Endothelial cell (in vitro differentiated cells): ENCODE data around the gene KPNB1. TPM values are rescaled to one million over a fixed set of nuclear protein-coding genes. Genes with fewer than 3 reads are reported as not detected.

Source experiments
- DNase-seq: peaks from one replicate; pipeline ENCODE4 v3.0.0; 2021; ENCODE audit warnings: low spot score
- H3K27ac Mint-ChIP-seq: one replicate; pipeline ENCODE4 v1.8.0; 2021; ENCODE audit warnings: mixed read lengths, inconsistent platforms; ENCODE audit not compliant: unreplicated experiment
- H3K27me3 Mint-ChIP-seq: one replicate; pipeline ENCODE4 v1.8.0; 2021; ENCODE audit warnings: mild to moderate bottlenecking, moderate library complexity, mixed read lengths, inconsistent platforms; ENCODE audit not compliant: unreplicated experiment
- H3K36me3 Mint-ChIP-seq: one replicate; pipeline ENCODE4 v1.8.0; 2021; ENCODE audit warnings: mild to moderate bottlenecking, low read depth, mixed read lengths, inconsistent platforms; ENCODE audit not compliant: unreplicated experiment
- H3K4me1 Mint-ChIP-seq: one replicate; pipeline ENCODE4 v1.8.0; 2021; ENCODE audit warnings: mild to moderate bottlenecking, mixed read lengths, inconsistent platforms; ENCODE audit not compliant: unreplicated experiment
- H3K4me3 Mint-ChIP-seq: one replicate; pipeline ENCODE4 v1.8.0; 2021; ENCODE audit warnings: mild to moderate bottlenecking, mixed read lengths, inconsistent platforms; ENCODE audit not compliant: unreplicated experiment
- H3K9me3 Mint-ChIP-seq: one replicate; pipeline ENCODE4 v1.8.0; 2021; ENCODE audit warnings: mixed read lengths, inconsistent platforms; ENCODE audit not compliant: unreplicated experiment
- CTCF ChIP-seq: fragments of 200-600 bp; sonication (generic); IDR thresholded peaks from one replicate; pipeline ENCODE4 v1.5.0; 2021; ENCODE audit warnings: antibody characterized with exemption; ENCODE audit not compliant: unreplicated experiment
- total RNA-seq: library from RNA; stranded (reverse); fragmentation: NEBNext Ultra II Directional; extraction: Animal tissue kit (Norgen Biotek cat#: 25700); gene quantifications from one replicate; pipeline ENCODE4 v1.2.1, GENCODE V29; 2021; ENCODE audit not compliant: unreplicated experiment

Gene KPNB1
- total RNA-seq, 1 donor from 2014 or later = 376 TPM

- Mint-ChIP-seq H3K4me3 (no peak overlapping the region), H3K27ac (peak overlapping the region; percentile 33), H3K9me3 (no peaks in the 10 kb centered on the region), H3K27me3 (no peaks in the 10 kb centered on the region), H3K4me1 (no peaks in the 10 kb centered on the region), H3K36me3 (peaks cover 26% of the 10 kb centered on the region)
- no peak for DNase-seq
- TF ChIP-seq CTCF = no peak
Measured at GRCh38 chr17:47620503-47621245, 29.0 kb upstream of the KPNB1 start.

- Mint-ChIP-seq H3K36me3 (peaks cover 24% of the 10 kb centered on the region), H3K4me3 (no peak overlapping the region)
- no peak for DNase-seq
Measured at GRCh38 chr17:47621293-47622179, 28.2 kb upstream of the KPNB1 start.

GRCh38 chr17:47622180-47622549 is 27.6 kb upstream of the KPNB1 start:
- Mint-ChIP-seq H3K27me3 (no peaks in the 10 kb centered on the region), H3K4me1 (no peaks in the 10 kb centered on the region)

More at GRCh38 chr17:47621293-47622179, 28.2 kb upstream of the KPNB1 start:
- Mint-ChIP-seq H3K27me3 (no peaks in the 10 kb centered on the region), H3K4me1 (no peaks in the 10 kb centered on the region), H3K9me3 (no peaks in the 10 kb centered on the region), H3K27ac (no peak overlapping the region)
- no peak for TF ChIP-seq CTCF

GRCh38 chr17:47624727-47625068 is 25.0 kb upstream of the KPNB1 start:
- TF ChIP-seq CTCF = no peak
- H3K27ac Mint-ChIP-seq = no peak overlapping the region
- H3K36me3 Mint-ChIP-seq = peaks cover 15% of the 10 kb centered on the region
- H3K4me1 Mint-ChIP-seq = no peaks in the 10 kb centered on the region
- H3K27me3 Mint-ChIP-seq = no peaks in the 10 kb centered on the region
- no peak overlapping the region for H3K4me3 Mint-ChIP-seq
- H3K9me3 Mint-ChIP-seq = no peaks in the 10 kb centered on the region
- DNase-seq = no peak

More at GRCh38 chr17:47622180-47622549, 27.6 kb upstream of the KPNB1 start:
- Mint-ChIP-seq H3K4me3 (no peak overlapping the region), H3K36me3 (peaks cover 26% of the 10 kb centered on the region), H3K9me3 (no peaks in the 10 kb centered on the region), H3K27ac (no peak overlapping the region)
- no peak for TF ChIP-seq CTCF
- no peak for DNase-seq
